IMR-90 (cell line): ENCODE data around the gene LGALS12. TPM values are rescaled to one million over a fixed set of nuclear protein-coding genes. Genes with fewer than 3 reads are reported as not detected.

ENCODE experiments used
- ATAC-seq: fragments of 200-7000 bp; cut with Tn5 transposase; 2 replicates; pipeline ENCODE4 v1.9.1; 2020; ENCODE audit warnings: low read depth, mild to moderate bottlenecking, moderate library complexity
- BruUV-seq: library from RNA; stranded (reverse); fragments of 400-500 nt; replicated peaks from 2 replicates; lab custom pipeline; 2021; lab: Mats Ljungman, UMichigan
- CTCF ChIA-PET: fragments of 300-600 bp; formaldehyde crosslinking; extraction: SDS; loops from one replicate; lab custom pipeline; 2021; ENCODE audit warnings: antibody characterized with exemption; lab: Yijun Ruan, JAX
- POLR2A ChIA-PET: fragments of 300-600 bp; sonication (Branson Sonifier 250); formaldehyde crosslinking; loops from one replicate; lab custom pipeline; 2022; ENCODE audit warnings: antibody characterized with exemption; ENCODE audit not compliant: unreplicated experiment; lab: Charles Lee
- DNase-seq: peaks from one replicate; pipeline ENCODE4 v3.0.0; 2013
- H2AFZ ChIP-seq: replicated peaks from 2 replicates; pipeline ENCODE3; 2013; ENCODE audit warnings: low read length, mild to moderate bottlenecking; ENCODE audit not compliant: poor library complexity
- H2AK5ac ChIP-seq: 2 replicates; pipeline ENCODE4 v1.6.1; 2013; ENCODE audit warnings: low read depth, low read length, inconsistent platforms
- H2AK9ac ChIP-seq: replicated peaks from 2 replicates; pipeline ENCODE3; 2013; ENCODE audit warnings: mild to moderate bottlenecking, low read depth, low read length, moderate library complexity; ENCODE audit not compliant: poor library complexity
- H2BK120ac ChIP-seq: 2 replicates; pipeline ENCODE4 v1.6.1; 2013; ENCODE audit warnings: low read depth, low read length, inconsistent platforms
- H2BK15ac ChIP-seq: 3 replicates; pipeline ENCODE4 v1.6.1; 2013; ENCODE audit warnings: low read depth, low read length, inconsistent platforms
- H2BK20ac ChIP-seq: 2 replicates; pipeline ENCODE4 v1.6.1; 2013; ENCODE audit warnings: low read depth, mild to moderate bottlenecking, inconsistent platforms, low read length, moderate library complexity
- H2BK5ac ChIP-seq: 2 replicates; pipeline ENCODE4 v1.6.1; 2013; ENCODE audit warnings: mild to moderate bottlenecking, low read depth, low read length, inconsistent platforms; ENCODE audit not compliant: poor library complexity, severe bottlenecking
- H3K14ac ChIP-seq: replicated peaks from 2 replicates; pipeline ENCODE4 v1.6.1; 2013; ENCODE audit warnings: low read depth, low read length, inconsistent platforms
- H3K18ac ChIP-seq: 2 replicates; pipeline ENCODE4 v1.6.1; 2013; ENCODE audit warnings: low read depth, low read length, control low read depth
- H3K23ac ChIP-seq: 2 replicates; pipeline ENCODE4 v1.6.1; 2013; ENCODE audit warnings: low read depth, low read length, inconsistent platforms
- H3K27ac ChIP-seq: 2 replicates; pipeline ENCODE4 v1.5.1; 2013; ENCODE audit warnings: mild to moderate bottlenecking, control low read depth, low read length; ENCODE audit not compliant: insufficient read depth
- H3K27me3 ChIP-seq: 2 replicates; pipeline ENCODE4 v1.6.1; 2013; ENCODE audit warnings: low read length; ENCODE audit not compliant: control insufficient read depth, insufficient read depth
- H3K36me3 ChIP-seq: 2 replicates; pipeline ENCODE4 v1.6.1; 2013; ENCODE audit warnings: low read length, mixed read lengths; ENCODE audit not compliant: control insufficient read depth, insufficient read depth
- H3K4ac ChIP-seq: 2 replicates; pipeline ENCODE4 v1.6.1; 2013; ENCODE audit warnings: low read depth, low read length, inconsistent platforms
- H3K4me1 ChIP-seq: 2 replicates; pipeline ENCODE4 v1.6.1; 2013; ENCODE audit warnings: low read length, mixed read lengths; ENCODE audit not compliant: control insufficient read depth, insufficient read depth
- H3K4me2 ChIP-seq: 2 replicates; pipeline ENCODE4 v1.6.1; 2013; ENCODE audit warnings: low read depth, mild to moderate bottlenecking, control low read depth, low read length, moderate library complexity
- H3K4me3 ChIP-seq: 2 replicates; pipeline ENCODE4 v1.5.1; 2013; ENCODE audit warnings: low read depth, mild to moderate bottlenecking, control low read depth, low read length, moderate library complexity; ENCODE audit not compliant: insufficient read depth
- H3K56ac ChIP-seq: 2 replicates; pipeline ENCODE4 v1.6.1; 2013; ENCODE audit warnings: low read length, inconsistent platforms; ENCODE audit not compliant: insufficient read depth; ENCODE audit errors: extremely low read depth
- H3K79me1 ChIP-seq, 2 experiments: 2 replicates each; pipeline ENCODE4 v1.6.1; 2013; ENCODE audit warnings: low read length in 2 of 2, inconsistent platforms in 1 of 2, low read depth in 1 of 2
- H3K9ac ChIP-seq: 2 replicates; pipeline ENCODE4 v1.6.1; 2013; ENCODE audit warnings: low read depth, low read length, control low read depth
- H3K9me1 ChIP-seq: 2 replicates; pipeline ENCODE4 v1.6.1; 2013; ENCODE audit warnings: low read length, inconsistent platforms; ENCODE audit not compliant: insufficient read depth
- H3K9me3 ChIP-seq: 2 replicates; pipeline ENCODE4 v1.6.1; 2013; ENCODE audit warnings: low read length; ENCODE audit not compliant: control insufficient read depth, insufficient read depth
- H4K20me1 ChIP-seq: 2 replicates; pipeline ENCODE4 v1.6.1; 2013; ENCODE audit warnings: low read length, inconsistent platforms; ENCODE audit not compliant: insufficient read depth
- H4K5ac ChIP-seq: 2 replicates; pipeline ENCODE4 v1.6.1; 2013; ENCODE audit warnings: mild to moderate bottlenecking, low read depth, low read length, control low read depth
- H4K8ac ChIP-seq, 2 experiments: 2 replicates each; pipeline ENCODE4 v1.6.1; 2013; ENCODE audit warnings: low read depth in 2 of 2, low read length in 2 of 2, control low read depth in 1 of 2, inconsistent platforms in 1 of 2
- H4K91ac ChIP-seq: 2 replicates; pipeline ENCODE4 v1.6.1; 2013; ENCODE audit warnings: low read depth, low read length, inconsistent platforms; ENCODE audit not compliant: insufficient read depth
- BHLHE40 ChIP-seq: fragments of 150-350 bp; IDR thresholded peaks from 2 replicates; pipeline ENCODE4 v1.6.1; 2016; ENCODE audit warnings: mild to moderate bottlenecking, low read depth, low read length
- CEBPB ChIP-seq: IDR thresholded peaks from 2 replicates; pipeline ENCODE4 v1.6.1; 2012; ENCODE audit warnings: low read depth, low read length, improper control_type of control experiment
- CHD1 ChIP-seq: IDR thresholded peaks from 2 replicates; pipeline ENCODE4 v1.6.1; 2012; ENCODE audit warnings: low read depth, low read length, improper control_type of control experiment
- CTCF ChIP-seq: conservative IDR thresholded peaks from 2 replicates; pipeline ENCODE4 v1.5.1; 2012; ENCODE audit warnings: mild to moderate bottlenecking, low read depth, low read length, improper control_type of control experiment
- FOS ChIP-seq: fragments of 150-350 bp; IDR thresholded peaks from 2 replicates; pipeline ENCODE4 v1.6.1; 2016; ENCODE audit warnings: low read depth, low read length
- MAFK ChIP-seq: IDR thresholded peaks from 2 replicates; pipeline ENCODE4 v1.6.1; 2012; ENCODE audit warnings: low read depth, low read length, improper control_type of control experiment
- MAZ ChIP-seq: IDR thresholded peaks from 2 replicates; pipeline ENCODE4 v1.6.1; 2012; ENCODE audit warnings: low read depth, mild to moderate bottlenecking, low read length, improper control_type of control experiment, moderate library complexity, borderline replicate concordance
- MXI1 ChIP-seq: IDR thresholded peaks from 2 replicates; pipeline ENCODE4 v1.6.1; 2012; ENCODE audit warnings: low read depth, mild to moderate bottlenecking, low read length, moderate library complexity, borderline replicate concordance
- NFE2L2 ChIP-seq: fragments of 150-350 bp; IDR thresholded peaks from 2 replicates; pipeline ENCODE4 v1.6.1; 2016; ENCODE audit warnings: low read depth, mild to moderate bottlenecking, low read length
- POLR2A ChIP-seq: IDR thresholded peaks from 2 replicates; pipeline ENCODE4 v1.6.1; 2012; ENCODE audit warnings: mild to moderate bottlenecking, low read depth, low read length
- RAD21 ChIP-seq: IDR thresholded peaks from 2 replicates; pipeline ENCODE4 v1.6.1; 2012; ENCODE audit warnings: low read length, improper control_type of control experiment
- RCOR1 ChIP-seq: IDR thresholded peaks from 2 replicates; pipeline ENCODE4 v1.6.1; 2012; ENCODE audit warnings: mild to moderate bottlenecking, low read length, improper control_type of control experiment; ENCODE audit not compliant: insufficient replicate concordance
- RFX5 ChIP-seq: IDR thresholded peaks from 2 replicates; pipeline ENCODE4 v1.8.0; 2012; ENCODE audit warnings: low read depth, mild to moderate bottlenecking, low read length, moderate library complexity
- SMC3 ChIP-seq: fragments of 150-350 bp; IDR thresholded peaks from 2 replicates; pipeline ENCODE4 v1.6.1; 2016; ENCODE audit warnings: low read depth, mild to moderate bottlenecking, antibody characterized with exemption, low read length, moderate library complexity
- USF2 ChIP-seq: fragments of 150-350 bp; IDR thresholded peaks from 2 replicates; pipeline ENCODE4 v1.6.1; 2017; ENCODE audit warnings: mild to moderate bottlenecking, antibody characterized with exemption, low read length, low read depth
- WGBS, 2 experiments: methylation state at CpG; one replicate each; pipeline versions ENCODE4 v1.1.5 to v1.1.7; 2013; ENCODE audit warnings: missing lambda C conversion rate in 2 of 2; ENCODE audit not compliant: insufficient read length in 1 of 2; ENCODE audit errors: extremely low coverage in 2 of 2; 5-methylcytosine and 5-hydroxymethylcytosine counted together
- dilution Hi-C: fragments of 300-500 bp; cut with HindIII; formaldehyde crosslinking; loops from one replicate; pipeline ENCODE4 v1.14.3; 2018; ENCODE audit warnings: low sequenced_read_pairs; ENCODE audit not compliant: unreplicated experiment
- in situ Hi-C: fragments of 300-500 bp; cut with MboI; formaldehyde crosslinking; loops from 3 replicates; pipeline ENCODE4 v1.14.3; 2019; ENCODE audit warnings: low sequenced_read_pairs, inconsistent platforms, mixed read lengths
- intact Hi-C: fragments of 100-400 bp; cut with micrococcal nuclease; formaldehyde crosslinking; loops from 2 replicates; pipeline ENCODE4 v1.10.0; 2022
- polyA plus RNA-seq, 3 experiments: library from polyadenylated mRNA; depleted of rRNA; stranded (reverse); fragments of >200 nt; gene quantifications; 2 replicates each; pipeline ENCODE4 v1.2.3, GENCODE V29; 2012; ENCODE audit warnings: low replicate concordance in 1 of 3
- total RNA-seq: library from RNA; depleted of rRNA; stranded (reverse); fragments of >200 nt; gene quantifications from 2 replicates; pipeline ENCODE4 v1.2.3, GENCODE V29; 2012

The LGALS12 gene
- total and polyA plus RNA-seq, 2 of the 4 experiments (the other 2 are of a cell fraction), result not detected

DNA sequence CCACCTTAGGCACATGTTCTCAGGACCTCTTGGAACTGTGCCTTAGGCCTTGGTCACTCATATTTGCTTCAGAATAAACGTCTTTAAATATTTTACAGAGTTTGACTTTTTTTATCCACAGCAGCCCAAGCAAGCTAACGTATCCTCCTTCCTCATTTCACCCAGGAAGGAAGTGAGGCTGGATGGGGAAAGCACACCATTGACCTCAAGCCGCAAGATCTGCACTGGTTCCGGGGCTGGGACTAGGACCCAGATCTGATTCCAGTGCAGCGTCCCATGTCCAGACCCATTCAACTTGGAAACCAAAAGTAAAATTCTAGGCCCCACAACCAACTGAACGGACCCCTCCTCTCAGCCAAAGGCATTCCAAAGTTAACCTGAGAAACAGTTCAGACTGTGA is 2.4 kb upstream of the LGALS12 start:
- in situ Hi-C loops (no loop called here), intact Hi-C loops (no loop called here), dilution Hi-C loops (no loop called here)
- H3K18ac ChIP-seq, result no peak overlapping the region
- H3K36me3 ChIP-seq, result no peaks in the 10 kb centered on the region
- peaks cover 2% of the 10 kb centered on the region; the same call in 1 of the 2 replicates for H3K27me3 ChIP-seq
- H2AFZ ChIP-seq, result no peak overlapping the region
- 80% methylated on average over 1 of the region's 6 CpGs; no CpG with 5 or more reads in 1 of the 2 experiments for WGBS, 2 experiments
- no peak overlapping the region for H3K4me3 ChIP-seq
- peaks cover 7% of the 10 kb centered on the region for H3K9me3 ChIP-seq
- BruUV-seq, result no TSS peak
- H2BK20ac ChIP-seq, result no peak overlapping the region
- H4K91ac ChIP-seq, result no peak overlapping the region
- ChIA-PET POLR2A (no interaction called here), CTCF (no interaction called here)
- H2BK120ac ChIP-seq, result no peak overlapping the region
- no peak for DNase-seq
- no peak for TF ChIP-seq CEBPB
- TF ChIP-seq MAFK, result no peak
- no peak for TF ChIP-seq RAD21
- no peak for TF ChIP-seq CTCF
- no peak for TF ChIP-seq NFE2L2
- no peak for TF ChIP-seq MAZ
- no peak for TF ChIP-seq FOS
- TF ChIP-seq RCOR1, result no peak
- no peak for TF ChIP-seq MXI1
- no peak for TF ChIP-seq SMC3
- TF ChIP-seq USF2, result no peak
- TF ChIP-seq RFX5, result no peak
- no peak for TF ChIP-seq POLR2A
- TF ChIP-seq BHLHE40, result no peak
- no peak for TF ChIP-seq CHD1
- no peak for ATAC-seq
- H3K79me1 ChIP-seq, result no peaks in the 10 kb centered on the region
- no peak overlapping the region for H3K27ac ChIP-seq
- no peak overlapping the region for H3K9ac ChIP-seq
- H3K56ac ChIP-seq, result no peak overlapping the region
- no peak overlapping the region for H2AK9ac ChIP-seq
- H2AK5ac ChIP-seq, result no peak overlapping the region
- H3K4me1 ChIP-seq, result no peaks in the 10 kb centered on the region
- H2BK15ac ChIP-seq, result no peak overlapping the region
- no peaks in the 10 kb centered on the region for H3K9me1 ChIP-seq
- H2BK5ac ChIP-seq, result no peak overlapping the region
- H3K4ac ChIP-seq, result no peak overlapping the region
- H3K4me2 ChIP-seq, result no peak overlapping the region
- H3K14ac ChIP-seq, result no peak overlapping the region
- no peaks in the 10 kb centered on the region for H4K20me1 ChIP-seq
- no peak overlapping the region for H3K23ac ChIP-seq
- H4K5ac ChIP-seq, result no peak overlapping the region
- no peak overlapping the region for H4K8ac ChIP-seq
